SH-SY5Y (cell line): Measurements from ENCODE around the gene SLC8A1.

ENCODE experiments used
- GATA2 ChIP-seq: IDR thresholded peaks from 2 replicates; pipeline ENCODE4 v1.6.1; 2011; ENCODE audit warnings: mild to moderate bottlenecking, low read depth, low read length
- GATA3 ChIP-seq: IDR thresholded peaks from 2 replicates; pipeline ENCODE4 v1.6.1; 2011; ENCODE audit warnings: low read depth, mild to moderate bottlenecking, low read length, moderate library complexity

Gene SLC8A1

GRCh38 chr2:40129725-40130124, 322.2 kb downstream of the SLC8A1 start:
- no peak for TF ChIP-seq GATA3
- TF ChIP-seq GATA2, result no peak

GRCh38 chr2:40128796-40129195, 323.1 kb downstream of the SLC8A1 start:
- no peak for TF ChIP-seq GATA3
- no peak for TF ChIP-seq GATA2

- TF ChIP-seq GATA2, result no peak
- TF ChIP-seq GATA3, result no peak
Measured at GRCh38 chr2:40127890-40128557, 323.9 kb downstream of the SLC8A1 start.

- TF ChIP-seq GATA3 (no peak), GATA2 (no peak)
Measured at GRCh38 chr2:40127146-40127545, 324.7 kb downstream of the SLC8A1 start.

GRCh38 chr2:40126006-40126405, 325.9 kb downstream of the SLC8A1 start:
- TF ChIP-seq GATA2 (no peak), GATA3 (no peak)

- no peak for TF ChIP-seq GATA3
Measured at GRCh38 chr2:40123746-40124145, 328.1 kb downstream of the SLC8A1 start.

- TF ChIP-seq GATA3 (no peak), GATA2 (no peak)
Measured at GRCh38 chr2:40123326-40123725, 328.6 kb downstream of the SLC8A1 start.

- TF ChIP-seq GATA3, result no peak
- no peak for TF ChIP-seq GATA2
Measured at GRCh38 chr2:40120957-40121356, 330.9 kb downstream of the SLC8A1 start.

- TF ChIP-seq GATA2, result no peak
- no peak for TF ChIP-seq GATA3
Measured at GRCh38 chr2:40120026-40120425, 331.9 kb downstream of the SLC8A1 start.

GRCh38 chr2:40118622-40119021, 333.3 kb downstream of the SLC8A1 start:
- TF ChIP-seq GATA2, result no peak
- TF ChIP-seq GATA3, result no peak

- no peak for TF ChIP-seq GATA2
- TF ChIP-seq GATA3, result no peak
Measured at GRCh38 chr2:40115894-40116293, 336.0 kb downstream of the SLC8A1 start.

- TF ChIP-seq GATA3 (no peak), GATA2 (no peak)
Measured at GRCh38 chr2:40115348-40115747, 336.5 kb downstream of the SLC8A1 start.

- TF ChIP-seq GATA3 (no peak), GATA2 (no peak)
Measured at GRCh38 chr2:40113997-40114396, 337.9 kb downstream of the SLC8A1 start.

GRCh38 chr2:40113272-40113968, 338.5 kb downstream of the SLC8A1 start:
- peak; percentile 24; the same call in 1 of the 2 replicates for TF ChIP-seq GATA2
- no peak for TF ChIP-seq GATA3

- TF ChIP-seq GATA3 (no peak), GATA2 (no peak)
Measured at GRCh38 chr2:40109381-40109780, 342.5 kb downstream of the SLC8A1 start.

- TF ChIP-seq GATA3 (no peak), GATA2 (no peak)
Measured at GRCh38 chr2:40108851-40109250, 343.0 kb downstream of the SLC8A1 start.
